ENCODE data around the gene GLT6D1.

The GLT6D1 gene

DNA sequence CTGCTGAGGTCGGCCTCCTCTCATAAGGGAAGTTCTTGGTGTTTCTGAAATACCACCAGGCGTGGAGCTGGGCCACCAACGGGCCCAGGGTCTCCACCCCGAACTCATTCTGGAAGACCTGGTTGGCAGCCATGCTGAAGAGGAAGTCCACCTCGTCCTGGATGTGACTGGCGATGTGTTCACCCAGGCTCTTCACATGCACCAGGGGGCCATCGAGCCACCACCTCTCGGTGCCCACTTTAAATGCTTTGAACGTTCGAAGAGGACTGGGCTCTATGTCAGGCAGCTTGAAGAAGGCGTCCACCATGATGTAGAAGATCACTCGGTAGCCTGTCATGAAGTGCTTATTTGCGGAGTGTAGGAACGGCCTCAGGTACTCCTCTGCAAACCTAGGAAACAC, 15.1 kb downstream of the GLT6D1 start:
- no peak for DNase-seq (ENCODE audit: low read depth in 1 of 2, low spot score in 1 of 2)

DNA sequence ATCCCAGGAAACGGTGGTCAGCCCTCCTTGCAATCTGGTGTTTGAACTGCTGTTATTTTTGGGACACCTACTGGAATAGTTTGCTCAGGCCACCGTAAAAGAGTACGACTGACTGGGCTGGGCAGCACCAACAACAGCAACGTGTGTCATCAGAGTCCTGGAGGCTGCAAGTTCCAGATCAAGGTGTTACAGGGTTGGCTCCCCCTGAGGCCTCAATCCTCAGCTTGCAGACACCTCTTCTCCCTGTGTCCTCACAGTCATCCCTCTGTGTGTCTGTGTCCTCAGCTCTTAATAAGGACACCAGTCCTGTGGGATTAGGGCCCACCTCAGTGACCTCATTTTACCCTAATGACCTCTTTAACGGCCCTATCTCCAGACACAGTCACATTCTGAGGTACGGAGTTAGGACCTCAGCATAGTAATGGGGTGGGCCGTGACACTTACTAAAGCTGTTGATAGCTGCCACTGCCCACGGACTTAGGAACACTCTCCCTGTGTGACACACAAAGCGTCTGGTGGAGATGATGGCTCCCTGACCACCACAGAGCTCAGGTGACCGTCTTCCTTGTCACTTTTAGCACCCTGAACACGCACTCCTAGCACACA, 16.8 kb downstream of the GLT6D1 start:
- DNase-seq (ENCODE audit: low read depth in 1 of 2, low spot score in 1 of 2): no peak

DNA sequence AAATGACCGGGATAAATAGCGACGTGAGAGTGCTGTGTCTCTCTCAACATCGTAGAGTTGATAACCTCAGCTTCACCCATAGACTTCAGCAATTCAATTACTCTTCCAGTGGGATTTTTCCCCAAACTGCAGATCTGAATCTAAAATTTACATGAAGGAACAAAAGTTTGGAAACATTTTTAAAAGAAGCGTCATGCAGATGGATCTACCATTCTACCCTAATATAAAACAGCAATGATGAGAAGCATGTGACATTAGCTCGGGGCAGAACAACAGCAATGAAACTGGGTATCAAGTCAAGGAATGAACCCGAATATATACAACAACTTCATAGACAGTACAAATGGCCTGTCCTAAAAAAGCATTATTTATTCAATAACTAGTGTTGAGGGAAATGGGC, 18.8 kb downstream of the GLT6D1 start:
- no peak for DNase-seq (ENCODE audit: low read depth in 1 of 2, low spot score in 1 of 2)

DNA sequence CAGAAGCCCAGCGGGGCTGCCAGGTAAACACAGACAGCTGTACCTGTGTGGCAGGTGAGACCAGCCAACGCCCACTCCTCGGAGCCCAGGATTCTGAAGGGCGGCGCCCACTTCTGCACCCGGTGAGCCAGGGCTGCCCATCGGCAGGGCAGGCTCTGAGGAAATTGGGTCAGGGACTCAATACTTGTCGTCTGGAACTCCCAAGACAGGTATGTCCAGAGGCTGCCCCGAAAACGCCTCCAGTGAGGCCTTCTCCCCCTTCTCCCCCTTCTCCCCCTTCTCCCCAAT, 19.8 kb downstream of the GLT6D1 start:
- DNase-seq (ENCODE audit: low read depth in 1 of 2, low spot score in 1 of 2): no peak

DNA sequence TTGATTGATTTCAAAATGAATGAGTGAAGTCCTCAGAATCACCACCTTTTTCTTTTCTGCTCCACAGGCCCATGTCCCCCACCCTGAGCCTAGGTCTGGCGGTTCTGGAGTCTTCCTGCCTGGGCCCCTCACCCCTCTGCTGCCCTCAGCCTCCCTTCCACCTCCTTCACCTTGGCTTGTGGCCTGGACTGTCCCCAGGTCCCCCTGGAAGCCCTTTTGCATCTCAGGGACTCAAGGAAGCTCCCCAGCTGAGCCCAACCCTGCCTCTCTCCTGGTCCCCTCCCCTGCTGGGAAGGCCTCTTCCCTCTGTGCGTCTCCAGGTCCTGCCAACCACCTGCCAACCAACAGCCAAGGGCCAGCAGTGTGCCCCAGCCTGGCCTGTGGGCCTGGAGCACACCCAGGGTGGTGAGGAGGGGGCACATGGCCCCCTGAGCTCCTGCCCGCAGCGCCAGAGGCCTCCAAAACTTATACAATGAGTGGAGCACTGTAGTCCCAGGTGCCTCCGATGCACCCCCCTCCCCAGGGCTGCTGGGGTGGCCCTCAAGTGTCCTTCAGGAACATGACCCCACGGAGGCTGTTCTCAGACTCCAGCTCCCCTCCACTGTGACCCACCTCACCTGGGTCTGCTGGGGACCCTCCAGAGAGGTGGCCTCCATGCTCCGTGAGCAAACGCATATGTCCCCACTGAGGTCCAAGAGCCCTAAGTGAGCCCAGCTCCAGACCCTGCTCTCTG, 20.3 kb downstream of the GLT6D1 start:
- no peak for DNase-seq (ENCODE audit: low read depth in 1 of 2, low spot score in 1 of 2)

DNA sequence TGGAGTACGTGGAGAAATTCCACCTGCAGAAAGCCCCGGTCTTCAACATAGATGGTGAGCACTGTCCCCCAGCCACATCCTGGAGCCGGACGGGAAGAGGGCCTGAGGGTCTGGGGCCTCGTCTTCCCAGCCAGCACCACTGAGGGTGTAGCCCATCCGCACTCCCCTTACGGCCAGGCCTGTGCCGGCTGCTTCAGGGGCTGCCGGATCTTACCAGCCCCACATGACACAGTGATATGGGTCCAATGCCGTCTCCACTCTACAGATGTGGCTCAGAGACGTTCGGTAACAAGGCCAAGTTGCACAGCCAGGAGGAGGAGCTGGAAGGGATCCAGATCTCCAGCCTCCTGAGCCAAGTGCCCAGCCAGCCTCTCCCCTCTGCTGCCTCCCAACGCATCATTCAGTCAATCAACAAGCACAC, 21.3 kb downstream of the GLT6D1 start:
- no peak for DNase-seq (ENCODE audit: low read depth in 1 of 2, low spot score in 1 of 2)

DNA sequence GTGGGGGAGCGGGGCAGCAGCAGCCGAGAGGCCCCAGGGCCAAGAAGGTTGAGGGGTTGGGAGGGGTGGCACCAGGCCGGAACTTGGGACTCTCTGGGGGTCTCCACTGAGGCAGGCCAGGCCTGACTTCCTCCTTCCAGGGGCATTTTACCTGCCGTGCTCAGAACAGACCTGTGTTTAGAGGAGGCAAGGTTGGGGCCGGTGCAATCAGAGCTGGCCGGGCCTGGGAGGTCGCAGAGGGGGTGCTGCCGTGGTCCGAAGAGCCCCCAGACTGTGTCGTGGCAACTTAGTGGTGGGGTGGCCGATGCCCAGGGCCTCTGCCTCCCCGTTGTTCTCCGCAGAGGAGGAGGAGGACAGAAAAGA, 21.8 kb downstream of the GLT6D1 start:
- no peak for DNase-seq (ENCODE audit: low read depth in 1 of 2, low spot score in 1 of 2)

DNA sequence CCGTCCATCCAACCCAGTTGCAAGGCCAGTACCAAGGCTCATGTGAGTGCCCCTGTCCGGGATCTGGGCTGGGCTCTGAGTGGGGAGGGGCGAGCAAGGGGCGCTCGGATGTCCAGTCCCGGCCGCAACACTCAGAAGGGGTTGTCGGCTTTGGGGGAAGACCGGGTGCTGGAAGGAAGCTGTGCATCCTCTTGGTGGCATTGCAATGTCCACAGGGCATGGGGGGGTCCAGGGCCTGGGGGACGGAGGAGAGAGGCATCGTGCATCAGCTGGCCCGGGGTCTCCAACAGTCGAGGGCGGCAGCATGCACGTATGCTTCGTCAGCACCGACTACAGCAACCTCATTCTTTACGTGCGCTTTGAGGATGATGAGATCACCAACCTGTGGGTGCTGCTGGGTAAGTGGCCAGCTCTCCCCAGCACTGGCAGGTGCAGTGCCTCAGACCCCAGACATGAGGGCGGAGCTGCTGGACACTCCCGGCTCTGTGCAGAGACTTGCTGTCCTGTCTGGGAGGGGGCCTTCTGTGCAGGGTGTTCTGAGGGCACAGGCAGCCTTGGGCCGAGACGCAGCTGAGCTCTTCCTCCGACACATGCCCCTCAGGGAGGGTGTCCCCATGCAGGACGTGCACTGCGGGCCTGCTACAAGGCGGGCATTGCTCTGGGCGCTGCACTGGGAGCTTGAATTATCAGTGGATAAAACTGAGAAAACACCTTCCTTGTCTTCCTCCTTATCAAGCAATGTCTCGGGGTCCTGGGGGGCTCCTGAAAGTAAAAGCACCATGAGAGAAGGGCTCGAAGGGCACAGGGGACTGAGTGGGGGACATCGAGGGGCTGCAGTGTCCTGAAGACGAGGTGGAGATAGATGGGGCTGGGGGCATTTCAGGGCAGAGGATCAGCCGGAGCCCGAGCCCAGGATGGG, 22.5 kb downstream of the GLT6D1 start:
- DNase-seq (ENCODE audit: low read depth in 1 of 2, low spot score in 1 of 2): no peak

DNA sequence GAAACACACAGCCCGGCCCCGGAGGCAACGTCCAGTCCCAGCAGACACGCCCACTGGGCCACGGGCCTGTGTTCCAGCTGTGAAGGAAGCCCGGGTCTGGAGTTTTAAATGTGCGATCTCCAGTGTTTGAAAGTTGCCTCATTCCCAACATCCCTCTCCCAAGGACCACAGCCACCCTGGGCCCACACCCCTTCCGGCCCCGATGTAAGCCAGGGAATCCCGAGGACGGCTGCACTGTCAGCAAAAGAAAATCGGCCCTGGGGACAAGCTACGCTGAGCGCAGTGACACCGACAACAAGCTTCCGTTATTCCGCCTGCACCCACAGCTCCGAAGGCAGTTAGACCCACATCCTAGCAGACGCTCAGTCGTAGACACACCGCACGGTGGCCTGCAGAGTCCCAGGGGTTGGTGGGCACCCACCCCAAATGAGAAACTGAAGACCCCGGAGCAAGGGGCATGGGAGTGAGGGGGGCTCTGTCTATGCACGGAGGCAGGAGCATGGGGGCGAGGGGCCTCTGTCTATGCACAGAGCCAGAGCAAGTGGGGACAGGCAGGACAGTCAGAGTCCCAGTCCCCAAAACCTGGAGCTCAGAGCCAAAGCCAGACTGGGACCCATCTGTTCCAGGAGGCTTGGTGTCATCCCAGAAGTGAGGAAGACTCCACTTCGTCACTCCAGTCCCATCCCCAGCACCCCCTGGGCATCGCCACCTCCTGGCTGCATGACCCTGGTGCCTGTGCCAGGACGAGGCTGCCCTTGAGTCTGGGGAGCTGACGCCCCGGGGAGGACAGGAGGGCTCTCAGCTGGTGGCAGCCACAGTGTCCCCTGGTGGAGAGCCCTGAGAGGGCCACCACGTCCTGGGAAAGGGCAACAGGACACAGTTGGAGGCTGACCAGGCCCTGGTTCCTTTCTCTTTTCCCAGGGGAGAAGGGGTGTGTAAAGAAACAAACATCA, 23.4 kb downstream of the GLT6D1 start:
- no peak for DNase-seq (ENCODE audit: low read depth in 1 of 2, low spot score in 1 of 2)

DNA sequence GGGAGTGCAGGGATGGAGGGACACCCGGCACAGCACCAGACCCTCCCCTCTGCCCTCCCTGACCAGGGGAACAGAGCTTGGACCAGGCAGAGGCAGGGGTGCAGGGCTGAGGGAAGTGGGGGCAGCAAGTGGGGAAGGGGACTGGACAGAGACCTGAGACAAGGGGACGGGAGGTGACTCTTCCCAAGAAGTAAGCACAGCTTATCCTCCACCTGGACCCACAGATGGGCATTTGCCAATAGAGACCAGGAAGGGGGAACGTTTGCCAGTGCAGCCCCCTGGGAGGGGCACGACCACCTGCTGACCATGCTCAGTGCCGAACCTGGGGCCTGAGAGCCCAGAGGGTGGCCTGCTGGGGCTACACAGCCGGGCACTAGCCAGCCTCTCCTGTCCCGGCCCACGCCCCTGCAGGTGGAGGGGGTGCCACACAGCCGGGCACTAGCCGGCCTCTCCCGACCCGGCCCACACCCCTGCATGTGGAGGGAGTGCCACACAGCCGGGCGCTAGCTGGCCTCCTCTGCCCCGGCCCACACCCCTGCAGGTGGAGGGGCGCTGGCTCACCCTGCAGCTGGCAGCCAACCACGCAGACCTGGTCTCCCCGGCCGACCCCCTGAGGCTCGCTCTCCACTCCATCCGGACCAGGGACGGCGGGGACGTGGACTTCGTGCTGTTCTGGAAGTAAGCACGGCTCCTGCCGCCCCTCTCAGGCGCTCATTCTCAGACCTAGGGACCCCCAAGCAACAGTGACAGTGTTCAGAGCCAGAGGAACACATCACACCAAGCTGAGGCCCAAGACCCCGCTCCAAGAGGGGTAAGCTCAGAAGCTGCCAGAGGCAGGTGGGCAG, 24.3 kb downstream of the GLT6D1 start:
- no peak for DNase-seq (ENCODE audit: low read depth in 1 of 2, low spot score in 1 of 2)

DNA sequence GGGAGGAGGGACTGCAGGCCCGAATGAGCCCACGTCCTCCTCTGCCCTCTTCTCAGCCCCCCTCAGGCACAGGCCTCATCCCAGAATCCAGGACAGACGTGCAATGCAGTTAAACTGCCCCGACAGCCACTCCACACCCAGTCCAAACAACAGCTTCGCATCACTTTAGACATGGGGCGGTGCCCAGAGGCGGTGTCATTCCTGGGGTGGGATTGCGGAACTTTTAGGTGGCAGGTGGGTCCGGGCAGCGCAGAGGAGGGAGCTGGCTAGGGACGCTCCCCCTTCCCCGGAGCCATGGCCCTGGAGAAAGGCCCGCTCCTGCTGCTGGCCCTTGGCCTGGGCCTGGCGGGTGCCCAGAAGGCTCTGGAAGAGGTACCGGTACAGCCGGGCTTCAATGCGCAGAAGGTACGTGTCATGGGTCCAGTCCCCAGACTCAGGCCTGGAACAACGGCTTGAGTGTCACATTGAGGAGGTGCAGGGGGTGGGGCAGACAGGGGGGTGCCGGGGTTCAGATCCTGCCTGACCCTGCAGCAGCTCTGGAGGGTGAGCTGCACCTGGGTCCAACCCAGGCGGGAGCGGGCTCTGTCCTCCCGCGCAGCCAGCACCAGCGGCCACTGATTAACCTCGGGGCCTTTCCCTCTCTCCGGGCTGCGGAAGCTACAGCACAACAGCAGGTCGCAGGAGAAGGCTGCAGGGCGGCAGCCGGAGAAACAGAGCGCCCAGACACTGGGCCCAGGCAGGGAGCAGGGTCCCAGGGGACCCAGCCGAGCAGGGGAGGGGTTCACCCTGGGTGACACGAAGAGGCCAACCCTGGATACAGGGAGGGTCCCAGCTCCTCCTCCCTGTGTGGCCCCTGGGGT, 25.2 kb downstream of the GLT6D1 start:
- no peak for DNase-seq (ENCODE audit: low read depth in 1 of 2, low spot score in 1 of 2)

DNA sequence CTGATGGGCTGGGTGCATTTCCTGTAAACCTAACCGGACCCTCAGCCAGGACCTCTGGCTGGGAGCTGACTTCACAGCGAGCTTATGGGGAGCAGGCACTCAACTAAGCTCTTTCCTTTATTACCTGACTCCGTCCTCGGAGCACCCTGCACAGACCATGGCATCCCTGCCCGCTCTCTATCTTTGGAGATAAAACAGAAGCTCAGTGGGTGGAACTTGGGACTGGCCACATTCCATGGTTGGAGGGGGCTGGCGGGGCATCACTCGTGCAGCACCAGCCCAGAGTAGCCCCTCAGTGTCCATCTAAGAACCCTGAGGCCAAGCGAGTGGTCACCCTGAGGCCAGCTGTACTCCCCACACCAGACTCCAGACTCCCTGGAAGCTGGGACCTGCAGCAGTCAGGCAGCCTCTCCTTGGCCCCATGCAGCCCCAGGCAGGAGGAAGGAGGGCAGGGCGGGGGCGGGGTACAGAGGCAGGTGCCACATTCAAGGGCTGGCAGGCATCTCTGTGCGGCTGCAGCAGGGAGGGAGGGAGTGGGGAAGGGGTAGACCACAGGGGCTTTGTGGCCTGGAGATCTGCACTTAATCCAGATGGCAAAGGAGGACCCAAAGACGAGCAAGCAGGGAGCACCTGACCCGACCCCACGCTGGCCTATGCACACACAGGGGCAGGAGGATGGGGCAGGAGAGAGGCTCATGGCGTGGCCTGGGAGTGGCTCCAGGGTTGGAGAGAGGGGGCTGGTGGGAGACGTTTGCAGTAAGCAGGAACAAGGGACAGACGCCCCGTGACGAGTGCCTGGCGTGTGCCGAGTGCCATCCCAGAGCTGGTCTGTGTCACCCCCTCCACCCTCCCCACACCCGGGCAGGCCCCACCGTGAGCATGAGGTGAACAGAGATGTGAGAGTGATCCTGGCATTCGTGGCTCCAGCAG, 26.1 kb downstream of the GLT6D1 start:
- DNase-seq (ENCODE audit: low read depth in 1 of 2, low spot score in 1 of 2): no peak

DNA sequence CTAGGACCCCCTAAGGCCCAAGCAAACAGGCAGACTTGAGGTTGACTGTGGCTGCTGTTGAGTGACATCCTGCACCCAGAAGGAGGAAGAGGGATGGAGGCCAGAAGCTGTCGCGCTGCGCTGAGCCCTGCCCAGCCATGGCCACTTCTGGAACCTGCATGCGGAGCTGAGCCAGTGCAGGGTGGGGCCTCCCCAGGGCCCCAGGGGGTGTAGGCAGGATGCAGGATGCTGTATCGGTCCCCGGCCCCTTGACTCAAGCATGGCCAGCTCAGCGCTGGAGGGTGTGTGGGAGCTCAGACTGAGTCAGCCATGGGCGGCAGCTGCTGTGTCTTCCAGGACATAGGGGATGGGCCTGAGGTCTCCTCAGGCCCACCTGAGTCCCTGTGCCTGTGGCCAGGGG, 26.9 kb downstream of the GLT6D1 start:
- no peak for DNase-seq (ENCODE audit: low read depth in 1 of 2, low spot score in 1 of 2)

DNA sequence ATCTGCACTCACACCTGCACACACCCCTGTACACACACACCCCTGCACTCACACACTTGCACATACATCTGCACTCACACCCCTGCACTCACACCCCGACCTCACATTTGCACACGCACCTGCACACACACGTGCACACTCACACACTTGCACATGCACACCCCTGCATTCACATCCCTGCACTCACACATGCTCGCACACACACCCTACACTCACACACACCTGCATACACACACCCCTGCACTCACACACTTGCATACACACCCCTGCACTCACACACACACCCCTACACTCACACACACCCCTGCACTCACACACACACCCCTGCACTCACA, 27.5 kb downstream of the GLT6D1 start:
- no peak for DNase-seq (ENCODE audit: low read depth in 1 of 2, low spot score in 1 of 2)

DNA sequence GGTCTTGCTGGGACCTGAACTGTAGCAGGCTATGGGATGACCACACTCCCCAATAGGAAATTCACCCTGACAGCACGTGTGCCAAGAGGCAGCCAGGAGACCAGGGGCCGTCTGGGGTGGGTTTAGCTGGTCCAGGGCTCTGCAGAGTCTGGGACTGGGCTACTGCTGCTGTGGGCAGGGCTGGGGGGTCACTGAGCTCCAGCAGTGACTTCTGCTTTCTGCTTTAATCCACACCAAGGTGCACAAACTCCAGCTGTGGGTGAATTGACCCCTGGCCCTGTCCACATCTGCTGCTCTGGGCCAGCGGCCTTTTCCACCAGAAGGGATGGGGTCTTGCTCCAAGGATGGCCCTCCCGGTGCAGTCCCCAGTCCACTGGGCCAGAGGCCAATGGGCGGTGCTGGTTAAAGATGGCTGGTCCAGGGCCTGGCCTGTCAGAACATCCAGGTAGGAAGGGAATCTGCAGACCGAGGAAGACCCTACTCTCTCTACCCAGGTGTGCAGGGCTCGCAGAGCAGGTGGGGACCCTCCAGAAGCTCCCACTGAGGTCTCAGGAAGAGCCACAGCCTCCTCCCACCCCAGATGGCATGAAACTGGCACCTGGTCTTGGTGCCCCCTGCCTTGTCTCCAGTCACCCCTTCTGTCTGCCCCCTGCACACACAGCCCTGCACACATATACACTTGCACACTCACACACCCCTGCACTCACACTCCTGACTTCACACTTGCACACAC, 28.0 kb downstream of the GLT6D1 start:
- no peak for DNase-seq (ENCODE audit: low read depth in 1 of 2, low spot score in 1 of 2)

DNA sequence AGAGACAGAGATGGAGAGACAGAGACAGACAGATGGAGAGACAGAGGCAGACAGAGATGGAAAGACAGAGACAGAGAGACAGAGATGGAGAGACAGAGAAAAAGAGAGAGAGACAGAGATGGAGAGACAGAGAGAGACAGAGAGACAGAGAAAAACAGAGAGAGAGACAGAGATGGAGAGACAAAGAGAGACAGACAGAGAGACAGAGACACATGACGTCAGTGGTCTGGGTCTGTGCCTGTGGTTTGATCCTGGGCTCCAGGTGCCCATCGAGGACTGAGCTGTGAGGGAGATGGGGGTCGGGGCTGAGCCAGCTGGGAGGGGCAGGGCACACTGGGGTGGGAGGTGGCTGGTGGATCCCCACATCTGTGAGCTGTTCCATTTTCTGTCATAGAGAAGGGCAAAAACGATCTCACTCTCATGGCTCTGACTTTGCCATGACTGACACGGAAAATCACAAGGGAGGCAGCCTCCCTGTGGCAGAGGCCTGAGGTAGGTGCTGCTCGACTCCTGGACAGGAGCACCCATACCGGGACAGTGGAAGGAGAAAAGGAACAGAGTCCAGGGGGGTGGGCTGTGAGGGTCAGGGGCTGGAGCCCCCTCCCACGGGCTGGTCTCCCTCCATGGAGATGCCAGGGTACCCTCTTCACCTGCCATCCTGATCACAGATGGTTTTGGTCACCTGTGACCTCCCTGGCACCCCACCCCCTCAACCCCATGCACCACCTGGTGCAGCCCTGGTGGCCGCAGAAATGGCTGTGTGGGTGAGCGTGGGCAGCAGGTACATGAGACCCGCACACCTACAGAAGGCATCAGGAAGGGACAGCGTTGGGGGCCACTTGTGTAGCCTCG, 28.8 kb downstream of the GLT6D1 start:
- no peak for DNase-seq (ENCODE audit: low read depth in 1 of 2, low spot score in 1 of 2)

Measured in stimulated activated CD4-positive, alpha-beta T cell treated with anti-CD3 and anti-CD28 coated beads, Interleukin-15, amount 100 ng/mL, for 1 hour (primary cell).